Stimulated activated CD4-positive, alpha-beta T cell treated with anti-CD3 and anti-CD28 coated beads, Interleukin-4, amount 100 ng/mL, for 48 hours (primary cell): ENCODE data around the gene UBAC1.
"Not testable (repeated sequence)": the region's sequence is repeated elsewhere in the genome, so short reads cannot be mapped to it uniquely, and the experiment has no call there.

Source experiments
- DNase-seq, 2 donors: peaks; one replicate each; pipeline ENCODE4 v3.0.0-alpha.2; 2020; ENCODE audit warnings: low read depth in 2 of 2

UBAC1 gene

DNA sequence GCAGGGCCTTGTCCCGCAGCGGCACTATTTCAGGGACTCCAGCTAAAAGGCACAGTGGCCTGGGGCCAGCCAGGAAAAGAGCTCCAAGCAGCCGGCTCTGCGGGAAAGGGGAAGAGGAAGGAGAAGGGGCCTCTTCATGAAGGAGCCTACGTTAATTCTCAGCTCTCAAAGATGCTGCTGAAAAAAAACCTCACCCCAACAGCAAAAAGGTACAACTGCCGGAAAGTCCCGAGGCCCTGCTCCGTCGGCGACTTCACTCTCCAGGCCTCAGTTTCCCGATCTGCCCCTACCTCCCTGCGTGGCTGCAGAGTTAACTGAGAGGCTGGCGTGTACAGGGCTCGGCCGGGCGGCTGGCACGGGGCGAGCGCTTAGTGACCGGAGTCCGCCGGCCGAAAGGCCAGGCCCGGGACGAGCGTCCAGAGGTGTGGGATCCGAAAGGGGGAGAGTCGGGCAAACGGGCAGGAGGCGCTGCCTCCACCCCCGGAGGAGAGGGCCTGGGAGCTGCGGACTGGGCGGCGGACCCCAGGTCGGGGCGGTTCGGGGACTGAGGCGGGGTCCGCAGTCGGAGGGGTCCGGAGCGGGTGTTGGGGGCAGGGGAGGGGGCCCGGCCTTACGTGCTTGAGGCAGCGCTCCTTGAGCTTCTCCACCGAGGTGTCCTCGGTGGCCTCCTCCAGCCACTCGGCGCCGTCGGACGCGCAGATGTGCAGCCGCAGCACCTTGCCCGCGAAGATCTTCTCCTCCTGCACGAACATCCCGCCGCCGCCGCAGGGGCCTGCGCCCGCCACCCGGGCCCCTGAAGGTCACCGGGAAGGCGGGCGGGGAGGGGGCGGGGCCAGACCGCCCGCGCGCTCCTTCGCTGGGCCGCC, 529 bp downstream of the UBAC1 start:
- DNase-seq = no peak

DNA sequence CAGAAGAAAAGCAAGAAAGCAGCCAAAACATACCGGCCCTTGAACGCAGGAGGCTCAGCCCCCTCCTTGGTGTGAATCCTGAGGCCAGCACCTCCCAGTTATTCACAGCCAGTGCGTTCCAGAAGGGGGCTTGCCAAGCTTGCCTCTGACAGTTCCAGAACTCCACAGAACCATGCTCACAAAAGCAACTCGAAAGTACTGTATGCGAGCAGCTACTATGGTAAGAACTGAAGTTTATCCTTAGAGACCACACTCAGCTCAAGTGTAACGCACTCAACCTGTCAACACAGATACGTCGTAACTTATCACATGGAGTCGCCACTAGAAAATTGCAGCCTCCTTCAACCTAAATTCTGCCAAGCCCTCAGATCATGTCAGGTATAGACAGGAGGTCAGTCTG, 1.4 kb downstream of the UBAC1 start:
- no peak for DNase-seq

GRCh38 chr9:135958485-135958884, 2.7 kb downstream of the UBAC1 start:
- DNase-seq = no peak

DNA sequence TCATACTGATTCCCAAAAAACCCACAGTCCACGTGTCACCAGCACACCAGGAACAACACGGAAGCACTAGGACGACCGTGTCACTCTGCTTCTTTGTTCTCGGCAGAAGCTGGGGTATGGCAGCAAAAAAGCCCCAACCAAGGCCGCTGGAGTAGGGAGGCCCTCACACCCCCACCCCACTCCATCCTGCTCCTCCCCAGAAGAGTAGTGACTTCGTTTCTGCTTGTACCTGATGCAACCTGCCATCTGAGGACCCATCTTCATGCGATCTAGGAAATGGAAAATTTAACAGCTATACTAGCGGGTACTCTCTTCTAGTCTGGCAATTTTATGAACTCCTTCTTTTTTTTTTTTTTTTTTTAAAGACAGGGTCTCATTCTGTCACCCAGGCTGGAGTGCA, 3.7 kb downstream of the UBAC1 start:
- no peak for DNase-seq

DNA sequence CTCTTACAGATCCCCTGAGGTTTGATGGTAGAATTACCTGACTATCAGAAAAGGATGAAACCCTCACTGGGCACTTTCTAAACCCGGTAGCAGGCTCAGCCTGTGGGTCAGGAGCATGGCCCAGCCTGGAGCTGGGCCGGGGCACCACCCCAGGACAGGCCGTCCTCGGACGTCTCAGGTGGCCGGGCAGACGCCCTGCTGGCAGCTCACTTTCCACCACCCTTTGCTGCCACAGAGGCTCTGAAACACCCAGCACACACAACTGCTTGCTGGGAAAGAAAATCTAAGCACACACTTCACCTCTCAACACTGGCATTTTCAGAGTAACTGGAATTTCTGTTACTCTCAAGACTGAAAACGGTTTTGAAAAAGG, 4.4 kb downstream of the UBAC1 start:
- no peak for DNase-seq

DNA sequence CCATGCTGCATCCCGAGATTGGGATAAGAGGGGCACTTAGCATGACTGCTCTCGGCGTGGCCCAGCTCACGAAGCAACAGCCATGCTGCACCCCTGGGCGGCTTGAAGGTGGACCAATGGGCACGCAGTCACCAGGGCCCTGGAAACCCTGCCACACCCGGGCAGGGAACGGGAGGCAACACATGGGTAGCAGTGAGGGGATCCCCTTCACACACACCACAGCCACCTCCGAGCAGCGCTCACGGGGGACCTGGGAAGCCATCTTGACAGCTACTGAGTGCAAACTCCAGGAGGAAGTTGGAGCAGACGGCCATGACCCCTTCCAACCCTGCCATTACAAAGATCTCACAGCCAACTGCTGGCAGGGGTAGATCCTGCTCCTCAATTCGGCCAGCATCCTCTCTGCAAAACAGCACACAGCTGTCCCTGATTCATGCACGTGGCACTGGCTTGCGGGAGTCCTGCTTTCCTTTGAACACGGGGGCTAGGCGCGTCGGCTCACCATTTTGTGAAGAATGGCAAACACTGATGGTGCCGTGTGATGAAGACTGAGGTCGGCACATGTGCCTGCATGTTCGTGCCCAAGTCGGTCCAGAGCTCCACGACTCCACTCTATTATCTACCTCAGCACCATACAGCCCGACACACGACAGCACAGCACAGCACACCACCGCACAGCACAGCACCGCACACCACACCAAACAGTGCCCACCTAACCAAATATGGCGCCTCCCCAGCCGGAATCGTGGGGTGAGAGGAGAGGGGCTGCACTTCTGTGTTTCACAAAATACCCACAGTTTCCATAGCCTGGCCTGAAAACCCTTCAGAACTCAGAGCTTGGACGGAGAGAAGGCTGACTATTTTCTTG, 5.0 kb downstream of the UBAC1 start:
- no peak for DNase-seq

DNA sequence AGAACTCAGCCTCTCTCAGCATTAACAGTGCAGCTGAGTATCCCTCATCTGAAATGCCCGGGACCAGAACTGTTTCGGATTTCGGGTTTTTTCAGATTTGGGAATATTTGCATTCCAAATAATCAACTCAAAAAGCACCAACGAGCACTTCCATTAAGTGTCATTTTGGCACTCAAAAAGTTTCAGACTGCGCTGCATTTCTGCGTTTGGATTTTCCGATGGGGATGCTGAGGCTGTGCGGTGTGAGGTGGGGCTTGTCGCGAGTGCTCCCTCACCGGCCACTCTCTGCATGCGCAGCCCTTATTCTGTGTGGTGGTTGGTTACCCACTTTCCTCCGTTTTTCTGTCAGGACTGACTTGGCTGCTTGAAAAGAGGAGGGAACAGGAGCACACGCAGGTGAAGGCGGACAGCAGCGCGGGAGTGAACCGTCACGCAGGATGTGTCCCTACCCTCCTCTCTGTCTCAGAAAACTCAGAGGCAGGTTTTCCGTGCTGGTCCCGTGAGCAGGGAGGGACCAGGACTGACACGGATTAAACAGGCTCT, 8.4 kb downstream of the UBAC1 start:
- no peak for DNase-seq

GRCh38 chr9:135951889-135952663, 9.1 kb downstream of the UBAC1 start:
- DNase-seq = no peak

DNA sequence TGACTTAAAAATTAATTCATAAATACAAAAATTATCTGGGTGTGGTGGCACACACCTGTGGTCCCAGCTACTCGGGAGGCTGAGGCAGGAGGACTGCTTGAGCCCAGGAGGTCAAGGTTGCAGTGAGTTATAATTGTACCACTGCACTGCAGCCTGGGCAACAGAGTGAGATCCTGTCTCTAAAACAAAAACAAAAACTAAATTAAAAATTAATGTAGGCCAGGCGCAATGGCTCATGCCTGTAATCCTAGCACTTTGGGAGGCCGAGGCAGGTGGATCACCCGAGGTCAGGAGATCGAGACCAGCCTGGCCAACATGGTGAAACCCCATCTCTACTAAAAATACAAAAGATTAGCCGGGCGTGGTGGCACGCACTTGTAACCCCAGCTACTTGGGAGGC, 9.9 kb downstream of the UBAC1 start:
- DNase-seq = not testable (repeated sequence)

GRCh38 chr9:135950841-135951240, 10.3 kb downstream of the UBAC1 start:
- not testable (repeated sequence) for DNase-seq

- DNase-seq = no peak
Measured at GRCh38 chr9:135950135-135950682, 11.0 kb downstream of the UBAC1 start.

GRCh38 chr9:135949501-135950134, 11.6 kb downstream of the UBAC1 start:
- no peak for DNase-seq

DNA sequence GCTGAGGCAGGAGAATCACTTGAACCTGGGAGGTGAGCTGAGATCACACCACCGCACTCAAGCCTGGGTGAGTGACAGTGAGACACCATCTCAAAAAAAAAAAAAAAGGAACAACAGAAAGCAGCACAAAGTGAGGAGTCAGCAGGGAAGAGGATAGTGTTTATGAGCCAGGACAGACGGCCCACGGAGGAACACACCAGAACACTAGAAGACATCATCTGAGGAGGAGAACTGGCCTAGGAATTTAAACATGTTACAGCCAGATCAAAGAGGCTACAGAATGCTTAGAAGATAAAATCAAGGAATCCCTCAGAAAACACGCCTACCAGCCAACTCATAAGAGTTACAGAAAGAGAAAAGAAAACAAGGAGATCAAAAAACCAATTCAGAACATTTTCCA, 12.2 kb downstream of the UBAC1 start:
- DNase-seq = no peak

GRCh38 chr9:135948446-135948845, 12.7 kb downstream of the UBAC1 start:
- no peak for DNase-seq

- DNase-seq = no peak
Measured at GRCh38 chr9:135947582-135947981, 13.6 kb downstream of the UBAC1 start.

DNA sequence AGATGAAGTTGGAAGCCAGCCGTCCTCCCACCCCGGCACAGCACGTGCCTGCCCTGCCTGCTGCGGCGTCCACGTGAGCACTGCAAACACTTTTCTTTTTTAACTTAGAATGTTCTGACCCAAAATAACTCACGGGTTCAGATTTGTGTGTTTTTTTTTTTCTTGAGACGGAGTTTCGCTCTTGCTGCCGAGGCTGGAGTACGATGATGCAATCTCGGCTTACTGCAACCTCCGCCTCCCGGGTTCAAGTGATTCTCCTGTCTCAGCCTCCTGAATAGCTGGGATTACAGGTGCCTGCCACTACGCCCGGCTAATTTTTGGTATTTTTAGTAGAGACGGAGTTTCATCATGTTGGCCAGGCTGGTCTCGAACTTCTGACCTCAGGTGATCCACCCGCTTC, 14.1 kb downstream of the UBAC1 start:
- DNase-seq = not testable (repeated sequence)

GRCh38 chr9:135946392-135946994, 14.7 kb downstream of the UBAC1 start:
- no peak for DNase-seq

DNA sequence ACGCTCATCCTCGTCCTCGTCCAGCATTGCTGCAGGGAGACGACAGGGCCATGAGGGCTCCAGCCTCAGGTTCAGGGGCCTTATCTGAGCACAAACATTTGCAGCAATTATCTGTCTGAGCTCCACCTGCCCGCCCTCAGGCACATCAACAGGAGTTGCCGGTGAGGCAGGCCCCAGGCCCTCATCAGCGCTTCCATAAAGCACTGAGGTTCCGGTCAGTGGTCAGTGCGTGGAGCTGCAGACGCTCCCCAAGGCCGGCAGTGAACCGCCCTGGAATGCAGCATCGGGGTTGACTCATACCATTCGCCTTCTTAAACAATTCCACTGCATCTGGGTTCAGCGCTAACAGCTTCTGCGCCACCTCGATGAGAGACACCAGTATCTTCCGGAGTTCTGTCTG, 15.2 kb downstream of the UBAC1 start:
- DNase-seq = no peak

GRCh38 chr9:135944444-135945252, 16.5 kb downstream of the UBAC1 start:
- DNase-seq = no peak

- DNase-seq = not testable (repeated sequence)
Measured at GRCh38 chr9:135943604-135944003, 17.6 kb downstream of the UBAC1 start.
